Uterus (tissue), 4 donors: Measurements from ENCODE around the gene SOCS7. TPM values are rescaled to one million over a fixed set of nuclear protein-coding genes. Genes with fewer than 3 reads are reported as not detected.

Experiments
- DNase-seq, 2 donors: peaks; one replicate each; pipeline ENCODE4 v3.0.0-alpha.2; 2019 to 2020
- H3K27ac ChIP-seq, 2 donors: fragments of 200-600 bp; sonication (generic); 1 replicate in 1 of 2; 2 replicates in 1 of 2; pipeline ENCODE4 v1.5.1; 2016 to 2018
- H3K27me3 ChIP-seq, 2 donors: fragments of 200-600 bp; sonication (generic); one replicate each; pipeline ENCODE4 v1.5.1; 2018 to 2019; ENCODE audit warnings: control low read depth in 1 of 2
- H3K36me3 ChIP-seq, 2 donors: fragments of 200-600 bp; sonication (generic); one replicate each; pipeline ENCODE4 v1.5.1; 2019; ENCODE audit warnings: control low read depth in 1 of 2
- H3K4me1 ChIP-seq, 2 donors: fragments of 200-600 bp; sonication (generic); one replicate each; pipeline ENCODE4 v1.5.1; 2018 to 2019; ENCODE audit warnings: control low read depth in 1 of 2
- H3K4me3 ChIP-seq, 2 donors: fragments of 200-600 bp; sonication (generic); 1 replicate in 1 of 2; 2 replicates in 1 of 2; pipeline ENCODE4 v1.5.1; 2018 to 2019; ENCODE audit warnings: mild to moderate bottlenecking in 1 of 2
- H3K9me3 ChIP-seq, 2 donors: fragments of 200-600 bp; sonication (generic); one replicate each; pipeline ENCODE4 v1.5.1; 2019; ENCODE audit warnings: control low read depth in 1 of 2
- POLR2A ChIP-seq, 2 donors: fragments of 450-650 bp; IDR thresholded peaks; one replicate each; pipeline ENCODE4 v1.6.1; 2016; ENCODE audit warnings: antibody characterized with exemption in 2 of 2, mild to moderate bottlenecking in 1 of 2, moderate library complexity in 1 of 2
- intact Hi-C: fragments of 100-400 bp; cut with DNase I; formaldehyde crosslinking; loops from one replicate; pipeline ENCODE4 v1.15.1; 2023; ENCODE audit warnings: low total_unique reads
- total RNA-seq, 4 donors: library from RNA; depleted of rRNA in 3 of 4; stranded (reverse); fragments of >200 nt in 3 of 4; gene quantifications; one replicate each; pipeline versions ENCODE4 v1.1.0 to v1.2.4, GENCODE V29; 2014 to 2023
- TF ChIP-seq, protein P1 (sequence below), 4 experiments: fragments of 200-600 bp in 2 of 4; fragments of 450-650 bp in 2 of 4; sonication (generic) in 2 of 4; IDR thresholded peaks; one replicate each; pipeline ENCODE4 v1.5.1; 2016 to 2019; ENCODE audit warnings: antibody characterized with exemption in 4 of 4, mild to moderate bottlenecking in 2 of 4, moderate library complexity in 1 of 4
- donor health status: DM: yes; HTN: yes; CAD: no.

SOCS7 gene
- total RNA-seq, 4 donors from 2014 or later, result 2.6 to 24.5 (median 14.6) TPM

DNA sequence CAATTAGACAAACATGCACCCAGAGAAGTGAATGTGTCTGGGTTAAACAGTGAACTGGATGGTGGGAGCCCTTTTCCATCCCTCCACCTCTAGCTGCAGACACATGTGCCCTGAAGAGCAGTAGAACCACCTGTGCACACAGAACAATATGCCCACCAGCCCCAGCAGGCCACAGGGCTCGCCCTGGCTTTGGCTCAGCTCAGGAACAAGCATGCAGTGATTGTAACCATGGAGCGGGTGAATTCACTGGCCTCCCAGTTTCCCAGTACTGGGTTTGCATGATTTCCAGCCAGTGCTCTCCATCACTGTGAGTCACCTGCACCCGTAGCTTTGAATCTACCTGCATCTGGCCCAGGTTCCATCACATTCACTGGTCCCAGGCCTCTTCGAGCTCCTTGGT is 13.1 kb upstream of the SOCS7 start:
- H3K27ac ChIP-seq, result no peak overlapping the region
- no peaks in the 10 kb centered on the region for H3K36me3 ChIP-seq
- H3K9me3 ChIP-seq, result no peaks in the 10 kb centered on the region
- intact Hi-C loops, result no loop called here
- TF ChIP-seq, protein P1, sequence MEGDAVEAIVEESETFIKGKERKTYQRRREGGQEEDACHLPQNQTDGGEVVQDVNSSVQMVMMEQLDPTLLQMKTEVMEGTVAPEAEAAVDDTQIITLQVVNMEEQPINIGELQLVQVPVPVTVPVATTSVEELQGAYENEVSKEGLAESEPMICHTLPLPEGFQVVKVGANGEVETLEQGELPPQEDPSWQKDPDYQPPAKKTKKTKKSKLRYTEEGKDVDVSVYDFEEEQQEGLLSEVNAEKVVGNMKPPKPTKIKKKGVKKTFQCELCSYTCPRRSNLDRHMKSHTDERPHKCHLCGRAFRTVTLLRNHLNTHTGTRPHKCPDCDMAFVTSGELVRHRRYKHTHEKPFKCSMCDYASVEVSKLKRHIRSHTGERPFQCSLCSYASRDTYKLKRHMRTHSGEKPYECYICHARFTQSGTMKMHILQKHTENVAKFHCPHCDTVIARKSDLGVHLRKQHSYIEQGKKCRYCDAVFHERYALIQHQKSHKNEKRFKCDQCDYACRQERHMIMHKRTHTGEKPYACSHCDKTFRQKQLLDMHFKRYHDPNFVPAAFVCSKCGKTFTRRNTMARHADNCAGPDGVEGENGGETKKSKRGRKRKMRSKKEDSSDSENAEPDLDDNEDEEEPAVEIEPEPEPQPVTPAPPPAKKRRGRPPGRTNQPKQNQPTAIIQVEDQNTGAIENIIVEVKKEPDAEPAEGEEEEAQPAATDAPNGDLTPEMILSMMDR (IDR thresholded peaks at IDR 0.05), result no peak
- TF ChIP-seq POLR2A (IDR thresholded peaks at IDR 0.05), result no peak
- H3K4me3 ChIP-seq, result no peak overlapping the region
- no peaks in the 10 kb centered on the region for H3K27me3 ChIP-seq
- H3K4me1 ChIP-seq, result no peaks in the 10 kb centered on the region
- no peak for DNase-seq

DNA sequence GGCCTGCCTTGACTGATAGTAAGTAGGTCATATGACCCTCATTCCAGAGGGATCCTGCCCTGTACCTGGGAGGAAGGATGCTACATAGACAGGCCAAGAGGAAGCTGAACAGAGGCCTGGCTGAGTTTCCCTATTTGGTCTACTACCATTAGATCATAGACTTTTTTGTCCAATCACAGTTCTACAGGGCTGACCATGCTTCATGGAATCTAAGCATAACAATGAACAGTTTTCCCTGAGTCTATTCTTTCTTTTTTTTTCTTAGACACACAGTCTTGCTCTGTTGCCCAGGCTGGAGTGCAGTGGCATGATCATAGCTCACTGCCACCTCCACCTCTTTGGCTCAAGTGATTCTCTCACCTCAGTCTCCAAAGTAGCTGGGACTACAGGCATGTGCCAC is 11.8 kb upstream of the SOCS7 start:
- TF ChIP-seq, protein P1 (IDR thresholded peaks at IDR 0.05), result no peak
- Histone ChIP-seq H3K27ac (no peak overlapping the region), H3K27me3 (no peaks in the 10 kb centered on the region), H3K4me3 (no peak overlapping the region), H3K36me3 (no peaks in the 10 kb centered on the region), H3K9me3 (no peaks in the 10 kb centered on the region), H3K4me1 (no peaks in the 10 kb centered on the region)
- DNase-seq, result no peak
- intact Hi-C loops, result no loop called here

DNA sequence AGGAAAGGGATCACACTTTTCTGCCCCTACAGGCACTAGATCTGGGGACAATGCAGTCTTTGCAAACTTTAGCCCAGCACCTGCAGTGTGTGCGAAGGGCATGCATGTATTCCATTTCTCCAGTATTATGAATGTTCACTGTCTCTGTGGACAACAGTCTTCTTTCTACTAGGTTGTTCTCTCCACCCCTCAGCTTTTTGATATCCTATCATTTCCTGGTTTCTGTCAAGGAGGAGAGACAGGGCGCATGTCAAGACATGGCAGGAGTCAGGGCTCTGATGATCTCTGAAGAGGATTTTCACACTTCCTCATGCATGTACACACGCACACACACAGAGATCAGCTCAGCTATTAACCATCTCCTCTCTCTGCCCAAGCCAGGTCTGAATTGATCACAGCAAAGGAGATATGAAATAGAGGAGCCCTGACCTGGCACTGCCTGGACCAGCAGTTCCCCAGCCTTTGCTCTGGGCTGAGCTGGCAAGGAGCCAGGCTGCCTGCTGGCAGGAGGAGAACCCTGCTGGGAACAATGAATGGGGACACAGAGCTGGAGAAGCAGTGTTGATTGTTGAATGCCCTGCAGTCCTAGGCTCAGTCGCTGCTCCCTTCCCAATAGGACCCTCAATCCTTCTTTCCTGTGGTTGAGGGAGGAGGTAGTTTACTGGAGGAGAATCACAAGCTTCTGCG is 10.5 kb upstream of the SOCS7 start:
- no peaks in the 10 kb centered on the region for H3K9me3 ChIP-seq
- TF ChIP-seq POLR2A (IDR thresholded peaks at IDR 0.05), result no peak
- TF ChIP-seq, protein P1 (IDR thresholded peaks at IDR 0.05), result no peak
- DNase-seq, result no peak

DNA sequence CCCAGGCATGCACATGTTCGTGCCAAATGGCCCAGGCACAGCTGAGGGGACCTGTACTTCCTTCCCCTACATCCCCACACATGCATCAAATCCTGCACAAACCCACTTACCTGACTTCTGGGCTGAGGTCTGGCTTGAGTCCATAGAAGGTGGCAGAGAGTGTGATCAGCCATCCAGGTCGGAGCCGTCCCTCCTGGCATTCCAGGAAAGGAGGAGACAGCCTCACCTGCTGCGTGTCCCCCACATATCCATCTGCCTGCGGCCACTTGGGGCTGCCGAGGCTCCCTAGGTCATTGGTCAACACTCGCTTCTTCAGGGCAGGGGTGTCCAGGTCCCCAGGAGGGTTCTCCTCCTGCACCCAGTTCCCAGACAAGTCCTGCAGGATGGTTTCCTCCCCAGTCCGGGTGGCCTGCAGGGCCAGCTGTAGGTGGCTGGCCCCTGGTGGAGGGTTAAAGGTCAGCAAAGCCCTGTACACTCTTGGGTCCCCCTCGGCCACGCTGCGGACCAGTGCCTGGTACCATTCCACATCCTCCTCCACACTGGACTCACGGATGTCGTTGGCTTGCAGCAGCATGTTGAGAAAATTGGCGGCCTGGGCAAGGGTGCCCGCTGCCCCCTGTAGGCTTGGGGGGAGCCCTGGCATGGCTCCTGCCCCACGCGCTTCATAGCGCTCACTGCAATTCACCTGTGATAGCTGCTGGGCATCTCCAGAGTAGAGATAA is 8.6 kb upstream of the SOCS7 start:
- H3K27ac ChIP-seq, result no peak overlapping the region
- no peaks in the 10 kb centered on the region for H3K36me3 ChIP-seq
- DNase-seq, result no peak
- H3K27me3 ChIP-seq, result no peaks in the 10 kb centered on the region
- TF ChIP-seq, protein P1 (IDR thresholded peaks at IDR 0.05), result no peak
- no peak for TF ChIP-seq POLR2A (IDR thresholded peaks at IDR 0.05)
- H3K4me3 ChIP-seq, result no peak overlapping the region
- no peaks in the 10 kb centered on the region for H3K4me1 ChIP-seq
- H3K9me3 ChIP-seq, result no peaks in the 10 kb centered on the region
- intact Hi-C loops, result no loop called here

More for the DNA sequence above, 10.5 kb upstream of the SOCS7 start:
- intact Hi-C loops, result no loop called here
- no peak overlapping the region for H3K27ac ChIP-seq
- H3K4me1 ChIP-seq, result no peaks in the 10 kb centered on the region
- H3K27me3 ChIP-seq, result no peaks in the 10 kb centered on the region
- no peaks in the 10 kb centered on the region for H3K36me3 ChIP-seq
- H3K4me3 ChIP-seq, result no peak overlapping the region
